HepG2 (cell line): ENCODE measurements around the gene ABHD1. TPM values are rescaled to one million over a fixed set of nuclear protein-coding genes. Genes with fewer than 3 reads are reported as not detected.
A peak's percentile ranks its signal among the peaks of the same experiment; 100 is the strongest.

Experiments
- AFF4 ChIP-seq: sonication (generic); formaldehyde crosslinking; IDR thresholded peaks from 2 replicates; pipeline ENCODE4 v1.4.0; 2020; ENCODE audit warnings: missing genetic modification reagents
- AHR ChIP-seq: IDR thresholded peaks from 2 replicates; pipeline ENCODE4 v1.6.1; 2018; ENCODE audit warnings: missing genetic modification reagents, missing compliant biosample characterization
- ARID5B ChIP-seq: IDR thresholded peaks from 2 replicates; pipeline ENCODE4 v1.4.0; 2020; ENCODE audit warnings: mild to moderate bottlenecking, missing genetic modification reagents
- ASH2L ChIP-seq: fragments of 300-600, 200-600 bp; sonication (generic); IDR thresholded peaks from 2 replicates; pipeline ENCODE4 v1.7.0; 2017; ENCODE audit warnings: low read depth, mild to moderate bottlenecking, moderate library complexity, mixed read lengths, low read length; ENCODE audit not compliant: insufficient read length
- CCAR2 ChIP-seq: fragments of 200-400 bp; formaldehyde crosslinking; optimal IDR thresholded peaks from 2 replicates; pipeline ENCODE3; 2018; ENCODE audit warnings: low read depth, mild to moderate bottlenecking, low read length, moderate library complexity
- CREM ChIP-seq, 2 experiments: sonication (generic) in 1 of 2; formaldehyde crosslinking in 1 of 2; IDR thresholded peaks; 2 replicates each; pipeline versions ENCODE4 v1.4.0 to v1.6.1; 2016 to 2020; ENCODE audit warnings: antibody characterized with exemption in 1 of 2, mild to moderate bottlenecking in 1 of 2, missing genetic modification reagents in 1 of 2
- DR1 ChIP-seq: sonication (generic); formaldehyde crosslinking; IDR thresholded peaks from 2 replicates; pipeline ENCODE4 v1.8.0; 2021; ENCODE audit warnings: mild to moderate bottlenecking, missing genetic modification reagents, inconsistent platforms
- EZH2 ChIP-seq: conservative IDR thresholded peaks from 2 replicates; pipeline ENCODE4 v1.6.1; 2012; ENCODE audit warnings: mild to moderate bottlenecking, low read depth, low read length, moderate library complexity
- FOXO4 ChIP-seq: sonication (generic); formaldehyde crosslinking; conservative IDR thresholded peaks from 2 replicates; pipeline ENCODE4 v1.8.1; 2023; ENCODE audit warnings: missing genetic modification reagents
- HMG20A ChIP-seq: IDR thresholded peaks from 2 replicates; pipeline ENCODE4 v1.6.1; 2016; ENCODE audit warnings: borderline replicate concordance
- MAFG ChIP-seq: sonication (generic); formaldehyde crosslinking; IDR thresholded peaks from 2 replicates; pipeline ENCODE4 v1.5.1; 2020; ENCODE audit warnings: mild to moderate bottlenecking, missing genetic modification reagents
- PAWR ChIP-seq: sonication (generic); formaldehyde crosslinking; IDR thresholded peaks from 2 replicates; pipeline ENCODE4 v1.4.0; 2020; ENCODE audit warnings: missing genetic modification reagents, mild to moderate bottlenecking, borderline replicate concordance
- RBM22 ChIP-seq: fragments of 200-400 bp; formaldehyde crosslinking; optimal IDR thresholded peaks from 2 replicates; pipeline ENCODE3; 2017; ENCODE audit warnings: mild to moderate bottlenecking, low read length, moderate library complexity
- ZNF280D ChIP-seq: sonication (generic); formaldehyde crosslinking; IDR thresholded peaks from 2 replicates; pipeline ENCODE4 v1.5.1; 2020; ENCODE audit warnings: mild to moderate bottlenecking, missing genetic modification reagents
- ZNF44 ChIP-seq: sonication (generic); formaldehyde crosslinking; IDR thresholded peaks from 2 replicates; pipeline ENCODE4 v1.5.1; 2020; ENCODE audit warnings: mild to moderate bottlenecking, missing genetic modification reagents
- ZNF678 ChIP-seq: sonication (generic); formaldehyde crosslinking; IDR thresholded peaks from 2 replicates; pipeline ENCODE4 v1.4.0; 2020; ENCODE audit warnings: mild to moderate bottlenecking, missing genetic modification reagents
- polyA plus RNA-seq, 8 experiments: library from polyadenylated mRNA; depleted of rRNA in 3 of 8; stranded (reverse) in 7 of 8; unstranded in 1 of 8; fragments of >200 nt; fragmentation: Illumina TruSeq in 4 of 8; extraction: Trizol in 4 of 8; gene quantifications; 2 replicates each; pipeline versions ENCODE4 v1.2.1 to v1.2.3, GENCODE V29; 2011 to 2016; ENCODE audit warnings: low read depth in 4 of 8, missing spikeins in 1 of 8, mixed read lengths in 1 of 8; ENCODE audit not compliant: insufficient read depth in 1 of 8
- total RNA-seq, 5 experiments: library from RNA; depleted of rRNA; stranded (reverse); fragments of >200 nt; fragmentation: Illumina TruSeq; extraction: Trizol; gene quantifications; 2 replicates each; pipeline ENCODE4 v1.2.3, GENCODE V29; 2016; ENCODE audit warnings: low read depth in 1 of 5

ABHD1 gene
- total and polyA plus RNA-seq, 2 of the 13 experiments (the other 11 are each of a cell fraction or from before 2014, with no cell fraction given), result 0.04 to 0.81 TPM

GRCh38 chr2:27179344-27180000 is 55.9 kb downstream of the ABHD1 start (continued):
- TF ChIP-seq ZNF280D (0 out of 2 replicates have a peak, but pooled peaks have one; percentile 23), ZNF44 (CRISPR knock-in tag) (no peak), ARID5B (peak; percentile 58), AHR (CRISPR knock-in tag) (no peak), EZH2 (no peak), ASH2L (peak; percentile 44), CREM (IDR thresholded peaks at IDR 0.05) (peak; percentile 32; the same call in 1 of the 2 replicates), CREM (CRISPR knock-in tag; IDR thresholded peaks at IDR 0.05) (no peak), MAFG (CRISPR knock-in tag) (no peak), FOXO4 (CRISPR knock-in tag) (no peak), RBM22 (no peak), AFF4 (CRISPR knock-in tag) (no peak; the same call in 1 of the 2 replicates), ZNF678 (no peak), CCAR2 (no peak), PAWR (CRISPR knock-in tag) (no peak), DR1 (CRISPR knock-in tag) (no peak), HMG20A (CRISPR knock-in tag) (peak; percentile 26; the same call in 1 of the 2 replicates)
